ENCODE results near the gene TSC1. TPM values are rescaled to one million over a fixed set of nuclear protein-coding genes. Genes with fewer than 3 reads are reported as not detected.

Gene TSC1
- total RNA-seq, 4 donors from 2014 or later: 52.7 to 114 (median 66.7) TPM

- H3K27ac ChIP-seq: no peak overlapping the region
- DNase-seq: no peak
- no peaks in the 10 kb centered on the region for H3K9me3 ChIP-seq
- 63 to 87% methylated on average over 15 to 22 of the region's 23 CpGs for WGBS, 2 donors
- H3K4me3 ChIP-seq (replicated peaks in 1 of 3): no peak overlapping the region
- no peaks in the 10 kb centered on the region for H3K36me3 ChIP-seq
- intact Hi-C loops (cut with DNase I): no loop called here
- H3K27me3 ChIP-seq: no peaks in the 10 kb centered on the region
- TF ChIP-seq CTCF (IDR thresholded peaks at IDR 0.05) (no peak), POLR2A (IDR thresholded peaks at IDR 0.05) (no peak)
- no peaks in the 10 kb centered on the region for H3K4me1 ChIP-seq
These were observed 45.1 kb upstream of the TSC1 start for GRCh38 chr9:132989414-132989996.

GRCh38 chr9:132989014-132989310, 44.5 kb upstream of the TSC1 start:
- TF ChIP-seq CTCF (IDR thresholded peaks at IDR 0.05) (no peak), POLR2A (IDR thresholded peaks at IDR 0.05) (no peak)
- Histone ChIP-seq H3K36me3 (no peaks in the 10 kb centered on the region), H3K27ac (no peak overlapping the region), H3K9me3 (no peaks in the 10 kb centered on the region), H3K4me3 (replicated peaks in 1 of 3) (no peak overlapping the region), H3K27me3 (no peaks in the 10 kb centered on the region), H3K4me1 (no peaks in the 10 kb centered on the region)
- WGBS, 2 donors: 90 to 92% methylated on average over 7 to 12 of the region's 13 CpGs
- intact Hi-C loops (cut with DNase I): no loop called here
- no peak for DNase-seq

GRCh38 chr9:132988244-132989013, 44.0 kb upstream of the TSC1 start:
- Histone ChIP-seq H3K36me3 (no peaks in the 10 kb centered on the region), H3K27ac (no peak overlapping the region), H3K27me3 (no peaks in the 10 kb centered on the region), H3K4me3 (replicated peaks in 1 of 3) (no peak overlapping the region), H3K9me3 (no peaks in the 10 kb centered on the region), H3K4me1 (no peaks in the 10 kb centered on the region)
- intact Hi-C loops (cut with DNase I): no loop called here
- WGBS, 2 donors: 83 to 91% methylated on average over 12 to 14 of the region's 14 CpGs
- TF ChIP-seq POLR2A (IDR thresholded peaks at IDR 0.05) (no peak), CTCF (IDR thresholded peaks at IDR 0.05) (no peak)
- no peak for DNase-seq

GRCh38 chr9:132986640-132987620, 42.5 kb upstream of the TSC1 start:
- DNase-seq: no peak
- no peaks in the 10 kb centered on the region for H3K36me3 ChIP-seq
- intact Hi-C loops (cut with DNase I): no loop called here
- WGBS, 2 donors: 55 to 61% methylated on average over 8 to 24 of the region's 26 CpGs
- no peaks in the 10 kb centered on the region for H3K9me3 ChIP-seq
- no peak overlapping the region for H3K27ac ChIP-seq
- H3K27me3 ChIP-seq: no peaks in the 10 kb centered on the region
- H3K4me3 ChIP-seq (replicated peaks in 1 of 3): no peak overlapping the region
- TF ChIP-seq CTCF (IDR thresholded peaks at IDR 0.05) (no peak), POLR2A (IDR thresholded peaks at IDR 0.05) (no peak)
- no peaks in the 10 kb centered on the region for H3K4me1 ChIP-seq

All from thyroid gland (tissue), 4 donors.